Measurements from ENCODE around the gene TUB.

DNA sequence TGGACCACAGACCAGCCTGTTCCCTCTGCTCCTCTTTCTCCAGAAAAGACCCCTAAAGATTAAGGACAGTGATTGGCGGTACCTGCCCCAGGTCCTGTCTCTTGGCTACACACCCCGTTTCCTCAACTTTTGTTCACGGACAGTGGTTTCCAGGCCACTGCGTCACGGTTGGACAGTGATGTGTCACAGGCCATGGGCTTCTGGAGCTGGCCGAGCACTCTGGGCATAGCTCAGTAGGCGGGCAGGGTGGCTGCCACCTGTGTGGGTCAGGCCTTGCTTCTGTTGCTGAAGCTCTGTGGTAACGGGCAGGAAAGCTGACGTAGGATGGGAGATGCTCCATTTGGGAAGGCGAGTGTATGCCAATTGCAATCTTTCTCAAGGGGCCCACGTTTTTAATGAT lies 13.6 kb downstream of the TUB start:
- TF ChIP-seq, protein P1, sequence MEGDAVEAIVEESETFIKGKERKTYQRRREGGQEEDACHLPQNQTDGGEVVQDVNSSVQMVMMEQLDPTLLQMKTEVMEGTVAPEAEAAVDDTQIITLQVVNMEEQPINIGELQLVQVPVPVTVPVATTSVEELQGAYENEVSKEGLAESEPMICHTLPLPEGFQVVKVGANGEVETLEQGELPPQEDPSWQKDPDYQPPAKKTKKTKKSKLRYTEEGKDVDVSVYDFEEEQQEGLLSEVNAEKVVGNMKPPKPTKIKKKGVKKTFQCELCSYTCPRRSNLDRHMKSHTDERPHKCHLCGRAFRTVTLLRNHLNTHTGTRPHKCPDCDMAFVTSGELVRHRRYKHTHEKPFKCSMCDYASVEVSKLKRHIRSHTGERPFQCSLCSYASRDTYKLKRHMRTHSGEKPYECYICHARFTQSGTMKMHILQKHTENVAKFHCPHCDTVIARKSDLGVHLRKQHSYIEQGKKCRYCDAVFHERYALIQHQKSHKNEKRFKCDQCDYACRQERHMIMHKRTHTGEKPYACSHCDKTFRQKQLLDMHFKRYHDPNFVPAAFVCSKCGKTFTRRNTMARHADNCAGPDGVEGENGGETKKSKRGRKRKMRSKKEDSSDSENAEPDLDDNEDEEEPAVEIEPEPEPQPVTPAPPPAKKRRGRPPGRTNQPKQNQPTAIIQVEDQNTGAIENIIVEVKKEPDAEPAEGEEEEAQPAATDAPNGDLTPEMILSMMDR (IDR thresholded peaks at IDR 0.05): no peak
- TF ChIP-seq POLR2A (IDR thresholded peaks at IDR 0.05): no peak
